B cell (primary cell): ENCODE measurements around the gene FSIP1. TPM values are rescaled to one million over a fixed set of nuclear protein-coding genes. Genes with fewer than 3 reads are reported as not detected.

Source experiments
- ATAC-seq: fragments of 200-7000 bp; cut with Tn5 transposase; one replicate; pipeline ENCODE4 v1.10.0; 2021; ENCODE audit warnings: low read depth, mild to moderate bottlenecking, moderate number of reproducible peaks, moderate library complexity
- CTCF ChIA-PET: fragments of 350-600 bp; sonication (Branson Sonifier 250); formaldehyde crosslinking; loops from one replicate; lab custom pipeline; 2021; ENCODE audit warnings: antibody characterized with exemption, inconsistent platforms; lab: Charles Lee
- POLR2A ChIA-PET: fragments of 350-600 bp; sonication (Branson Sonifier 250); formaldehyde crosslinking; loops from one replicate; lab custom pipeline; 2021; ENCODE audit warnings: antibody characterized with exemption; lab: Charles Lee
- DNase-seq: peaks from one replicate; pipeline ENCODE4 v3.0.0; 2013
- H2AFZ ChIP-seq: 2 replicates; pipeline ENCODE4 v1.6.1; 2012; ENCODE audit warnings: mild to moderate bottlenecking, low read depth, low read length; ENCODE audit not compliant: insufficient read depth, poor library complexity, severe bottlenecking
- H3K27ac ChIP-seq, 2 donors: 1 replicate in 1 of 2; 2 replicates in 1 of 2; pipeline ENCODE4 v1.5.1; 2012 to 2013; ENCODE audit warnings: low read length in 2 of 2, mild to moderate bottlenecking in 2 of 2, moderate library complexity in 1 of 2
- H3K27me3 ChIP-seq, 4 experiments: fragments of 200-600 bp in 1 of 4; sonication (generic) in 1 of 4; replicated peaks in 1 of 4; 1 replicate in 2 of 4; 2 replicates in 2 of 4; pipeline versions ENCODE4 v1.6.1 to v1.7.0; 2013 to 2016; ENCODE audit warnings: low read length in 3 of 4, mild to moderate bottlenecking in 2 of 4, mixed read lengths in 1 of 4, moderate library complexity in 1 of 4; ENCODE audit not compliant: insufficient read depth in 4 of 4, control insufficient read depth in 3 of 4; ENCODE audit errors: control extremely low read depth in 1 of 4
- H3K36me3 ChIP-seq, 2 experiments: replicated peaks in 1 of 2; 1 replicate in 1 of 2; 2 replicates in 1 of 2; pipeline versions ENCODE4 v1.6.1 to v1.7.1; 2013; ENCODE audit warnings: low read length in 1 of 2; ENCODE audit not compliant: insufficient read depth in 2 of 2, control insufficient read depth in 1 of 2; ENCODE audit errors: control extremely low read depth in 1 of 2, extremely low read depth in 1 of 2
- H3K4me1 ChIP-seq, 2 donors: fragments of 200-600 bp in 1 of 2; sonication (generic) in 1 of 2; 1 replicate in 1 of 2; 2 replicates in 1 of 2; pipeline versions ENCODE4 v1.5.1 to v1.6.1; 2013 to 2017; ENCODE audit warnings: low read length in 2 of 2; ENCODE audit not compliant: control insufficient read depth in 2 of 2, insufficient read depth in 2 of 2
- H3K4me2 ChIP-seq: replicated peaks from 2 replicates; pipeline ENCODE3; 2012; ENCODE audit warnings: mild to moderate bottlenecking, low read depth, low read length; ENCODE audit not compliant: poor library complexity, severe bottlenecking
- H3K4me3 ChIP-seq, 5 experiments: fragments of 200-600 bp in 1 of 5; sonication (generic) in 1 of 5; 1 replicate in 3 of 5; 2 replicates in 2 of 5; pipeline versions ENCODE4 v1.5.1 to v1.7.0; 2011 to 2016; ENCODE audit warnings: low read length in 4 of 5, mild to moderate bottlenecking in 4 of 5, low read depth in 2 of 5, control low read depth in 1 of 5, moderate library complexity in 1 of 5; ENCODE audit not compliant: insufficient read depth in 1 of 5; ENCODE audit errors: control extremely low read depth in 1 of 5, extremely low read depth in 1 of 5
- H3K79me2 ChIP-seq: fragments of 200-600 bp; sonication (generic); one replicate; pipeline ENCODE4 v1.6.0; 2016; ENCODE audit warnings: low read length; ENCODE audit not compliant: control insufficient read depth, insufficient read depth
- H3K9ac ChIP-seq: fragments of 200-600 bp; sonication (generic); 2 replicates; pipeline ENCODE4 v1.6.1; 2017; ENCODE audit warnings: mild to moderate bottlenecking, low read length, moderate library complexity
- H3K9me3 ChIP-seq, 3 donors: one replicate each; pipeline versions ENCODE4 v1.6.1 to v1.7.1; 2013; ENCODE audit warnings: low read length in 2 of 3; ENCODE audit not compliant: control insufficient read depth in 2 of 3, insufficient read depth in 1 of 3; ENCODE audit errors: control extremely low read depth in 1 of 3
- H4K20me1 ChIP-seq: 2 replicates; pipeline ENCODE4 v1.6.0; 2012; ENCODE audit warnings: mild to moderate bottlenecking, low read length; ENCODE audit not compliant: insufficient read depth, control insufficient read depth, poor library complexity, severe bottlenecking
- H3K27ac Mint-ChIP-seq: one replicate; pipeline ENCODE4 v1.8.0; 2021; ENCODE audit warnings: mixed read lengths
- H3K27me3 Mint-ChIP-seq: one replicate; pipeline ENCODE4 v1.8.0; 2021; ENCODE audit warnings: mixed read lengths
- H3K4me1 Mint-ChIP-seq: one replicate; pipeline ENCODE4 v1.8.0; 2021; ENCODE audit warnings: mixed read lengths
- H3K4me3 Mint-ChIP-seq: one replicate; pipeline ENCODE4 v1.8.0; 2021; ENCODE audit warnings: mixed read lengths
- H3K9me3 Mint-ChIP-seq: one replicate; pipeline ENCODE4 v1.8.0; 2022; ENCODE audit warnings: mixed read lengths; ENCODE audit not compliant: insufficient read depth
- EZH2 ChIP-seq: IDR thresholded peaks from 2 replicates; pipeline ENCODE4 v1.6.1; 2012; ENCODE audit warnings: borderline replicate concordance, low read depth, mild to moderate bottlenecking, moderate library complexity, low read length; ENCODE audit not compliant: insufficient read depth, poor library complexity, severe bottlenecking
- WGBS: methylation state at CpG from one replicate; pipeline ENCODE4 v1.1.5; 2013; ENCODE audit warnings: missing lambda C conversion rate; ENCODE audit not compliant: insufficient coverage; 5-methylcytosine and 5-hydroxymethylcytosine counted together
- intact Hi-C: fragments of 100-400 bp; cut with micrococcal nuclease; formaldehyde crosslinking; loops from one replicate; pipeline ENCODE4 v1.10.0; 2022
- polyA plus RNA-seq: library from polyadenylated mRNA; depleted of rRNA; stranded (reverse); fragments of >200 nt; gene quantifications from 2 replicates; pipeline ENCODE4 v1.2.3, GENCODE V29; 2012
- total RNA-seq, 2 donors: library from RNA; stranded (reverse); fragments of 120-200 nt in 1 of 2; gene quantifications; 1 replicate in 1 of 2; 2 replicates in 1 of 2; pipeline versions ENCODE4 v1.2.3 to v1.2.4, GENCODE V29; 2013 to 2022
- TF ChIP-seq, protein P1 (sequence below): fragments of 200-600 bp; IDR thresholded peaks from one replicate; pipeline ENCODE4 v1.8.0; 2022; ENCODE audit warnings: antibody characterized with exemption, mild to moderate bottlenecking

The FSIP1 gene
- total and polyA plus RNA-seq, 2 donors (not counting 1 experiment from before 2014, with no cell fraction given), result 0.19 to 0.49 TPM

DNA sequence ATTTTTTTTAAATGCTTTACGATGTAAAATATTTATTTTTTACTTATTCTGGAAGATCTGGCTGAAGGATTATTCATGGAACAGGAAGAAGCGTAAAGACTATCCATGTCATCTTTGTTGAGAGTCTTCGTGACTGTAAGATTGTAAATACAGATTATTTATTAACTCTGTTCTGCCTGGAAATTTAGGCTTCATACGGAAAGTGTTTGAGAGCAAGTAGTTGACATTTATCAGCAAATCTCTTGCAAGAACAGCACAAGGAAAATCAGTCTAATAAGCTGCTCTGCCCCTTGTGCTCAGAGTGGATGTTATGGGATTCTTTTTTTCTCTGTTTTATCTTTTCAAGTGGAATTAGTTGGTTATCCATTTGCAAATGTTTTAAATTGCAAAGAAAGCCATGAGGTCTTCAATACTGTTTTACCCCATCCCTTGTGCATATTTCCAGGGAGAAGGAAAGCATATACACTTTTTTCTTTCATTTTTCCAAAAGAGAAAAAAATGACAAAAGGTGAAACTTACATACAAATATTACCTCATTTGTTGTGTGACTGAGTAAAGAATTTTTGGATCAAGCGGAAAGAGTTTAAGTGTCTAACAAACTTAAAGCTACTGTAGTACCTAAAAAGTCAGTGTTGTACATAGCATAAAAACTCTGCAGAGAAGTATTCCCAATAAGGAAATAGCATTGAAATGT lies 186.1 kb downstream of the FSIP1 start:
- WGBS, result no CpG with 5 or more reads among the region's 5 CpGs
- intact Hi-C loops, result no loop called here

More for the DNA sequence above, 186.1 kb downstream of the FSIP1 start:
- ChIA-PET CTCF (no interaction called here), POLR2A (no interaction called here)
- ATAC-seq (no peak), DNase-seq (no peak)
- no peaks in the 10 kb centered on the region for H3K36me3 ChIP-seq
- H3K4me2 ChIP-seq, result no peak overlapping the region
- H4K20me1 ChIP-seq, result no peaks in the 10 kb centered on the region
- H3K79me2 ChIP-seq, result no peaks in the 10 kb centered on the region
- Mint-ChIP-seq H3K27me3 (peaks cover 13% of the 10 kb centered on the region), H3K4me3 (no peak overlapping the region), H3K4me1 (no peaks in the 10 kb centered on the region), H3K9me3 (no peaks in the 10 kb centered on the region), H3K27ac (no peak overlapping the region)
- H3K4me3 ChIP-seq, result no peak overlapping the region
- H3K4me1 ChIP-seq, result no peaks in the 10 kb centered on the region
- H3K9ac ChIP-seq, result no peak overlapping the region
- no peak for TF ChIP-seq EZH2
- TF ChIP-seq, protein P1, sequence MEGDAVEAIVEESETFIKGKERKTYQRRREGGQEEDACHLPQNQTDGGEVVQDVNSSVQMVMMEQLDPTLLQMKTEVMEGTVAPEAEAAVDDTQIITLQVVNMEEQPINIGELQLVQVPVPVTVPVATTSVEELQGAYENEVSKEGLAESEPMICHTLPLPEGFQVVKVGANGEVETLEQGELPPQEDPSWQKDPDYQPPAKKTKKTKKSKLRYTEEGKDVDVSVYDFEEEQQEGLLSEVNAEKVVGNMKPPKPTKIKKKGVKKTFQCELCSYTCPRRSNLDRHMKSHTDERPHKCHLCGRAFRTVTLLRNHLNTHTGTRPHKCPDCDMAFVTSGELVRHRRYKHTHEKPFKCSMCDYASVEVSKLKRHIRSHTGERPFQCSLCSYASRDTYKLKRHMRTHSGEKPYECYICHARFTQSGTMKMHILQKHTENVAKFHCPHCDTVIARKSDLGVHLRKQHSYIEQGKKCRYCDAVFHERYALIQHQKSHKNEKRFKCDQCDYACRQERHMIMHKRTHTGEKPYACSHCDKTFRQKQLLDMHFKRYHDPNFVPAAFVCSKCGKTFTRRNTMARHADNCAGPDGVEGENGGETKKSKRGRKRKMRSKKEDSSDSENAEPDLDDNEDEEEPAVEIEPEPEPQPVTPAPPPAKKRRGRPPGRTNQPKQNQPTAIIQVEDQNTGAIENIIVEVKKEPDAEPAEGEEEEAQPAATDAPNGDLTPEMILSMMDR, result no peak
- no peaks in the 10 kb centered on the region for H3K9me3 ChIP-seq
- H3K27me3 ChIP-seq, result no peaks in the 10 kb centered on the region
- H2AFZ ChIP-seq, result no peak overlapping the region
- no peak overlapping the region for H3K27ac ChIP-seq
